Neural cell (in vitro differentiated cells): Measurements from ENCODE around the gene ARHGEF7. TPM values are rescaled to one million over a fixed set of nuclear protein-coding genes. Genes with fewer than 3 reads are reported as not detected.

Experiments used
- H2AFZ ChIP-seq: fragments of 200-600, 300-800 bp; sonication (generic), shearing (Covaris generic); 2 replicates; pipeline ENCODE4 v1.6.0; 2014; ENCODE audit warnings: low read depth, mild to moderate bottlenecking, antibody characterized with exemption, low read length, moderate library complexity
- H3F3A ChIP-seq: fragments of 200-600 bp; shearing (Covaris generic); 2 replicates; pipeline ENCODE4 v1.6.1; 2016; ENCODE audit warnings: mild to moderate bottlenecking, moderate library complexity, mixed read lengths, antibody characterized with exemption, low read length; ENCODE audit not compliant: insufficient read depth, poor library complexity, severe bottlenecking
- H3K27ac ChIP-seq: fragments of 200-600, 300-800 bp; sonication (generic), shearing (Covaris generic); 2 replicates; pipeline ENCODE4 v1.5.1; 2014; ENCODE audit warnings: mild to moderate bottlenecking, low read length, moderate library complexity
- H3K27me3 ChIP-seq: fragments of 300-800, 200-600 bp; sonication (generic), shearing (Covaris generic); 2 replicates; pipeline ENCODE4 v1.6.0; 2014; ENCODE audit warnings: mild to moderate bottlenecking, low read depth, low read length, moderate library complexity; ENCODE audit not compliant: insufficient read depth
- H3K36me3 ChIP-seq: fragments of 300-800, 200-600 bp; sonication (generic), shearing (Covaris generic); 2 replicates; pipeline ENCODE4 v1.5.1; 2014; ENCODE audit warnings: mild to moderate bottlenecking, antibody characterized with exemption, low read length, moderate library complexity; ENCODE audit not compliant: insufficient read depth
- H3K4me2 ChIP-seq: fragments of 300-800, 200-600 bp; sonication (generic), shearing (Covaris generic); 2 replicates; pipeline ENCODE4 v1.6.0; 2014; ENCODE audit warnings: mild to moderate bottlenecking, low read length
- H3K4me3 ChIP-seq: fragments of 300-800, 200-600 bp; sonication (generic), shearing (Covaris generic); 2 replicates; pipeline ENCODE4 v1.5.1; 2014; ENCODE audit warnings: mild to moderate bottlenecking, low read length, moderate library complexity
- H3K79me2 ChIP-seq: fragments of 200-600 bp; shearing (Covaris generic); replicated peaks from 2 replicates; pipeline ENCODE4 v1.6.0; 2014; ENCODE audit warnings: mild to moderate bottlenecking, low read length, moderate library complexity; ENCODE audit not compliant: insufficient read depth
- H3K9ac ChIP-seq: fragments of 300-800, 200-600 bp; sonication (generic), shearing (Covaris generic); 2 replicates; pipeline ENCODE4 v1.6.1; 2016; ENCODE audit warnings: mild to moderate bottlenecking, low read length, mixed read lengths
- H3K9me2 ChIP-seq: fragments of 200-600 bp; shearing (Covaris generic); 2 replicates; pipeline ENCODE4 v1.6.1; 2016; ENCODE audit warnings: mild to moderate bottlenecking, low read length, mixed read lengths; ENCODE audit not compliant: insufficient read depth
- H3K9me3 ChIP-seq: fragments of 200-600, 300-800 bp; sonication (generic), shearing (Covaris generic); 2 replicates; pipeline ENCODE4 v1.6.1; 2016; ENCODE audit warnings: mild to moderate bottlenecking, mixed run types, low read length, moderate library complexity, mixed read lengths
- H4K20me1 ChIP-seq: fragments of 200-600 bp; shearing (Covaris generic); 2 replicates; pipeline ENCODE4 v1.6.1; 2016; ENCODE audit warnings: mild to moderate bottlenecking, mixed run types; ENCODE audit not compliant: insufficient read depth
- EP300 ChIP-seq: fragments of 450-650 bp; conservative IDR thresholded peaks from 2 replicates; pipeline ENCODE4 v1.6.1; 2014; ENCODE audit warnings: antibody characterized with exemption, mild to moderate bottlenecking, moderate library complexity; ENCODE audit not compliant: poor library complexity, severe bottlenecking
- EZH2 ChIP-seq: fragments of 200-600, 300-800 bp; shearing (Covaris generic), sonication (generic); IDR thresholded peaks from 2 replicates; pipeline ENCODE4 v1.6.1; 2014; ENCODE audit warnings: antibody characterized with exemption, low read length, borderline replicate concordance, mild to moderate bottlenecking; ENCODE audit not compliant: insufficient read depth, poor library complexity, severe bottlenecking
- MXI1 ChIP-seq: fragments of 450-650 bp; conservative IDR thresholded peaks from 2 replicates; pipeline ENCODE4 v1.6.1; 2014; ENCODE audit warnings: antibody characterized with exemption, mild to moderate bottlenecking; ENCODE audit not compliant: poor library complexity, severe bottlenecking
- POLR2AphosphoS5 ChIP-seq: IDR thresholded peaks from 2 replicates; pipeline ENCODE4 v1.6.1; 2012
- RAD21 ChIP-seq: fragments of 450-650 bp; conservative IDR thresholded peaks from 2 replicates; pipeline ENCODE4 v1.6.1; 2014; ENCODE audit warnings: antibody characterized with exemption, mild to moderate bottlenecking, moderate library complexity
- SMC3 ChIP-seq: fragments of 450-650 bp; conservative IDR thresholded peaks from 2 replicates; pipeline ENCODE4 v1.6.1; 2014; ENCODE audit warnings: antibody characterized with exemption, mild to moderate bottlenecking, moderate library complexity; ENCODE audit not compliant: poor library complexity
- TAF1 ChIP-seq: IDR thresholded peaks from 2 replicates; pipeline ENCODE4 v1.6.1; 2012; ENCODE audit warnings: low read depth
- polyA plus RNA-seq: library from polyadenylated mRNA; depleted of rRNA; stranded (reverse); fragments of >200 nt; gene quantifications from 2 replicates; pipeline ENCODE4 v1.2.3, GENCODE V29; 2014
- TF ChIP-seq, protein P1 (sequence below): IDR thresholded peaks from 2 replicates; pipeline ENCODE4 v1.6.1; 2012; ENCODE audit warnings: borderline replicate concordance
- TF ChIP-seq, protein P2 (sequence below): fragments of 450-650 bp; IDR thresholded peaks from 2 replicates; pipeline ENCODE4 v1.5.1; 2014; ENCODE audit warnings: antibody characterized with exemption, mild to moderate bottlenecking, moderate library complexity; ENCODE audit not compliant: poor library complexity, severe bottlenecking

The ARHGEF7 gene
- polyA plus RNA-seq, 1 donor from 2014 or later = 155 TPM

DNA sequence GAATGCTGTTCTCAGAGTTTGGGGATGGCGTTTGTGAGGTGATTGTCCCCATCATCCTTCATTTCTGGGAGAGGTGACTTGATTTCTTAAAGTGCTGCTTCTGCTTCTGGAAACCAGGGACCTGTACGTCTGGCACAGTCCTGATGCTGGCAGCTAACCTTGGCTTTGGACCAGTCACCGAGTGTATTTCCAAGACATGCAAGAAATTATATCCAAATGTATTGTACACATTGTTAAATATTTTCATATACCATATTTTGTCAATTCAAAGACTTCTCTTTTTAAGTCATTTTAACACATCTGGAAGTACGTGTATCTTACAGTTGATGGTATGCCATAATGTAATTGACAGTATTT lies 97.4 kb downstream of the ARHGEF7 start:
- Histone ChIP-seq H3K36me3 (no peaks in the 10 kb centered on the region), H3F3A (no peaks in the 10 kb centered on the region), H3K9me2 (no peaks in the 10 kb centered on the region), H4K20me1 (peaks cover 8% of the 10 kb centered on the region), H3K4me2 (no peak overlapping the region), H2AFZ (no peak overlapping the region), H3K79me2 (peaks cover 70% of the 10 kb centered on the region), H3K9ac (no peak overlapping the region), H3K9me3 (no peaks in the 10 kb centered on the region), H3K27me3 (no peaks in the 10 kb centered on the region), H3K27ac (no peak overlapping the region), H3K4me3 (no peak overlapping the region)
- no peak for TF ChIP-seq EZH2
- TF ChIP-seq TAF1 = no peak
- TF ChIP-seq, protein P1, sequence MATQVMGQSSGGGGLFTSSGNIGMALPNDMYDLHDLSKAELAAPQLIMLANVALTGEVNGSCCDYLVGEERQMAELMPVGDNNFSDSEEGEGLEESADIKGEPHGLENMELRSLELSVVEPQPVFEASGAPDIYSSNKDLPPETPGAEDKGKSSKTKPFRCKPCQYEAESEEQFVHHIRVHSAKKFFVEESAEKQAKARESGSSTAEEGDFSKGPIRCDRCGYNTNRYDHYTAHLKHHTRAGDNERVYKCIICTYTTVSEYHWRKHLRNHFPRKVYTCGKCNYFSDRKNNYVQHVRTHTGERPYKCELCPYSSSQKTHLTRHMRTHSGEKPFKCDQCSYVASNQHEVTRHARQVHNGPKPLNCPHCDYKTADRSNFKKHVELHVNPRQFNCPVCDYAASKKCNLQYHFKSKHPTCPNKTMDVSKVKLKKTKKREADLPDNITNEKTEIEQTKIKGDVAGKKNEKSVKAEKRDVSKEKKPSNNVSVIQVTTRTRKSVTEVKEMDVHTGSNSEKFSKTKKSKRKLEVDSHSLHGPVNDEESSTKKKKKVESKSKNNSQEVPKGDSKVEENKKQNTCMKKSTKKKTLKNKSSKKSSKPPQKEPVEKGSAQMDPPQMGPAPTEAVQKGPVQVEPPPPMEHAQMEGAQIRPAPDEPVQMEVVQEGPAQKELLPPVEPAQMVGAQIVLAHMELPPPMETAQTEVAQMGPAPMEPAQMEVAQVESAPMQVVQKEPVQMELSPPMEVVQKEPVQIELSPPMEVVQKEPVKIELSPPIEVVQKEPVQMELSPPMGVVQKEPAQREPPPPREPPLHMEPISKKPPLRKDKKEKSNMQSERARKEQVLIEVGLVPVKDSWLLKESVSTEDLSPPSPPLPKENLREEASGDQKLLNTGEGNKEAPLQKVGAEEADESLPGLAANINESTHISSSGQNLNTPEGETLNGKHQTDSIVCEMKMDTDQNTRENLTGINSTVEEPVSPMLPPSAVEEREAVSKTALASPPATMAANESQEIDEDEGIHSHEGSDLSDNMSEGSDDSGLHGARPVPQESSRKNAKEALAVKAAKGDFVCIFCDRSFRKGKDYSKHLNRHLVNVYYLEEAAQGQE = no peak
- TF ChIP-seq, protein P2, sequence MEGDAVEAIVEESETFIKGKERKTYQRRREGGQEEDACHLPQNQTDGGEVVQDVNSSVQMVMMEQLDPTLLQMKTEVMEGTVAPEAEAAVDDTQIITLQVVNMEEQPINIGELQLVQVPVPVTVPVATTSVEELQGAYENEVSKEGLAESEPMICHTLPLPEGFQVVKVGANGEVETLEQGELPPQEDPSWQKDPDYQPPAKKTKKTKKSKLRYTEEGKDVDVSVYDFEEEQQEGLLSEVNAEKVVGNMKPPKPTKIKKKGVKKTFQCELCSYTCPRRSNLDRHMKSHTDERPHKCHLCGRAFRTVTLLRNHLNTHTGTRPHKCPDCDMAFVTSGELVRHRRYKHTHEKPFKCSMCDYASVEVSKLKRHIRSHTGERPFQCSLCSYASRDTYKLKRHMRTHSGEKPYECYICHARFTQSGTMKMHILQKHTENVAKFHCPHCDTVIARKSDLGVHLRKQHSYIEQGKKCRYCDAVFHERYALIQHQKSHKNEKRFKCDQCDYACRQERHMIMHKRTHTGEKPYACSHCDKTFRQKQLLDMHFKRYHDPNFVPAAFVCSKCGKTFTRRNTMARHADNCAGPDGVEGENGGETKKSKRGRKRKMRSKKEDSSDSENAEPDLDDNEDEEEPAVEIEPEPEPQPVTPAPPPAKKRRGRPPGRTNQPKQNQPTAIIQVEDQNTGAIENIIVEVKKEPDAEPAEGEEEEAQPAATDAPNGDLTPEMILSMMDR = no peak

DNA sequence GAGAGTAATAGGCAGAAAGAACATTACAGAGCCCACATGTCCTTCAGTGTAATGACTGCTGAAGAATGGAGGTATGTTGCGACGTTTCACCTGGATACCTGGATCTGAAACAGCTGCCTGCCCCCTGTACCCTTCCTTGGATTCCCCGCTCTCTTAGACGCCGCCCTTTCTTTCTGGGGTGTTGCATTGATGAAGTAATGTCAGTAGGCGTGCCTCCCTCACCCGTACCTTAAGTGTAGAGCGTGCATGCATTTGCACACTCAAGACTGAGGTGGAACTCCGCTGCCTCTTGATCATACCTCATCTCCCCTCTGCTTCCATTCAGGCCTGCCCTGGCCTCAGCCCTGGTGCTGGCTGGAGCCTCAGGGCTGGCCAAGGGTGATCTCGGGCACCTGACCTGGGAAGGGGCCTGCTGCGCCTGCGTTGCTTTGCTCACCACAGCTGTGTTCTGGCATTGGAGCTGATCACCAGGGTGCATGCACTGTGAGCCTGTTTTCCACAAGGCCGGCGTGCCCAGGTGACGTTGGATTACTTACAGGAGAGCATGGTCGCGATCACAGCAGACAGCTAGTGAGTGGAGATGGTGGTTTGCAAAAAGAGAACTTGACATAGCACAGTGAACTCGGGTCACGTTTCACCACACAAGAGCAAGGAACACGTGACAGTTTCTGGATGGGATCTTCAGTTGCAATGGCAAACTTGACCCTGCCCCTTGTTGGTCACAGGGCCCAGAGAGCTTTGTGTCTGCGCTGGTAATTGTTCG lies 99.0 kb downstream of the ARHGEF7 start:
- H3F3A ChIP-seq = no peaks in the 10 kb centered on the region
- peaks cover 8% of the 10 kb centered on the region for H4K20me1 ChIP-seq
- TF ChIP-seq POLR2AphosphoS5 (no peak), MXI1 (no peak), TAF1 (no peak), SMC3 (no peak), EZH2 (no peak), EP300 (no peak), RAD21 (no peak)
- TF ChIP-seq, protein P1 = no peak
- TF ChIP-seq, protein P2 = no peak
- no peaks in the 10 kb centered on the region for H3K9me3 ChIP-seq
- no peaks in the 10 kb centered on the region for H3K36me3 ChIP-seq
- H3K79me2 ChIP-seq = peaks cover 64% of the 10 kb centered on the region
- H3K9me2 ChIP-seq = no peaks in the 10 kb centered on the region
- no peak overlapping the region for H3K4me2 ChIP-seq
- no peak overlapping the region for H3K27ac ChIP-seq
- no peak overlapping the region for H3K9ac ChIP-seq
- no peak overlapping the region for H2AFZ ChIP-seq
- no peaks in the 10 kb centered on the region for H3K27me3 ChIP-seq
- H3K4me3 ChIP-seq = no peak overlapping the region
